B cell (primary cell): Measurements from ENCODE around the gene GRK6. TPM values are rescaled to one million over a fixed set of nuclear protein-coding genes. Genes with fewer than 3 reads are reported as not detected.
A peak's percentile ranks its signal among the peaks of the same experiment; 100 is the strongest.

Source experiments
- ATAC-seq: fragments of 200-7000 bp; cut with Tn5 transposase; one replicate; pipeline ENCODE4 v1.10.0; 2021; ENCODE audit warnings: low read depth, mild to moderate bottlenecking, moderate number of reproducible peaks, moderate library complexity
- CTCF ChIA-PET: fragments of 350-600 bp; sonication (Branson Sonifier 250); formaldehyde crosslinking; loops from one replicate; lab custom pipeline; 2021; ENCODE audit warnings: antibody characterized with exemption, inconsistent platforms; lab: Charles Lee
- POLR2A ChIA-PET: fragments of 350-600 bp; sonication (Branson Sonifier 250); formaldehyde crosslinking; loops from one replicate; lab custom pipeline; 2021; ENCODE audit warnings: antibody characterized with exemption; lab: Charles Lee
- DNase-seq: peaks from one replicate; pipeline ENCODE4 v3.0.0; 2013
- H2AFZ ChIP-seq: 2 replicates; pipeline ENCODE4 v1.6.1; 2012; ENCODE audit warnings: mild to moderate bottlenecking, low read depth, low read length; ENCODE audit not compliant: insufficient read depth, poor library complexity, severe bottlenecking
- H3K27ac ChIP-seq, 2 donors: 1 replicate in 1 of 2; 2 replicates in 1 of 2; pipeline ENCODE4 v1.5.1; 2012 to 2013; ENCODE audit warnings: low read length in 2 of 2, mild to moderate bottlenecking in 2 of 2, moderate library complexity in 1 of 2
- H3K27me3 ChIP-seq, 4 experiments: fragments of 200-600 bp in 1 of 4; sonication (generic) in 1 of 4; replicated peaks in 1 of 4; 1 replicate in 2 of 4; 2 replicates in 2 of 4; pipeline versions ENCODE4 v1.6.1 to v1.7.0; 2013 to 2016; ENCODE audit warnings: low read length in 3 of 4, mild to moderate bottlenecking in 2 of 4, mixed read lengths in 1 of 4, moderate library complexity in 1 of 4; ENCODE audit not compliant: insufficient read depth in 4 of 4, control insufficient read depth in 3 of 4; ENCODE audit errors: control extremely low read depth in 1 of 4
- H3K36me3 ChIP-seq, 2 experiments: replicated peaks in 1 of 2; 1 replicate in 1 of 2; 2 replicates in 1 of 2; pipeline versions ENCODE4 v1.6.1 to v1.7.1; 2013; ENCODE audit warnings: low read length in 1 of 2; ENCODE audit not compliant: insufficient read depth in 2 of 2, control insufficient read depth in 1 of 2; ENCODE audit errors: control extremely low read depth in 1 of 2, extremely low read depth in 1 of 2
- H3K4me1 ChIP-seq, 2 donors: fragments of 200-600 bp in 1 of 2; sonication (generic) in 1 of 2; 1 replicate in 1 of 2; 2 replicates in 1 of 2; pipeline versions ENCODE4 v1.5.1 to v1.6.1; 2013 to 2017; ENCODE audit warnings: low read length in 2 of 2; ENCODE audit not compliant: control insufficient read depth in 2 of 2, insufficient read depth in 2 of 2
- H3K4me2 ChIP-seq: replicated peaks from 2 replicates; pipeline ENCODE3; 2012; ENCODE audit warnings: mild to moderate bottlenecking, low read depth, low read length; ENCODE audit not compliant: poor library complexity, severe bottlenecking
- H3K4me3 ChIP-seq, 5 experiments: fragments of 200-600 bp in 1 of 5; sonication (generic) in 1 of 5; 1 replicate in 3 of 5; 2 replicates in 2 of 5; pipeline versions ENCODE4 v1.5.1 to v1.7.0; 2011 to 2016; ENCODE audit warnings: low read length in 4 of 5, mild to moderate bottlenecking in 4 of 5, low read depth in 2 of 5, control low read depth in 1 of 5, moderate library complexity in 1 of 5; ENCODE audit not compliant: insufficient read depth in 1 of 5; ENCODE audit errors: control extremely low read depth in 1 of 5, extremely low read depth in 1 of 5
- H3K79me2 ChIP-seq: fragments of 200-600 bp; sonication (generic); one replicate; pipeline ENCODE4 v1.6.0; 2016; ENCODE audit warnings: low read length; ENCODE audit not compliant: control insufficient read depth, insufficient read depth
- H3K9ac ChIP-seq: fragments of 200-600 bp; sonication (generic); 2 replicates; pipeline ENCODE4 v1.6.1; 2017; ENCODE audit warnings: mild to moderate bottlenecking, low read length, moderate library complexity
- H3K9me3 ChIP-seq, 3 donors: one replicate each; pipeline versions ENCODE4 v1.6.1 to v1.7.1; 2013; ENCODE audit warnings: low read length in 2 of 3; ENCODE audit not compliant: control insufficient read depth in 2 of 3, insufficient read depth in 1 of 3; ENCODE audit errors: control extremely low read depth in 1 of 3
- H4K20me1 ChIP-seq: 2 replicates; pipeline ENCODE4 v1.6.0; 2012; ENCODE audit warnings: mild to moderate bottlenecking, low read length; ENCODE audit not compliant: insufficient read depth, control insufficient read depth, poor library complexity, severe bottlenecking
- H3K27ac Mint-ChIP-seq: one replicate; pipeline ENCODE4 v1.8.0; 2021; ENCODE audit warnings: mixed read lengths
- H3K27me3 Mint-ChIP-seq: one replicate; pipeline ENCODE4 v1.8.0; 2021; ENCODE audit warnings: mixed read lengths
- H3K4me1 Mint-ChIP-seq: one replicate; pipeline ENCODE4 v1.8.0; 2021; ENCODE audit warnings: mixed read lengths
- H3K4me3 Mint-ChIP-seq: one replicate; pipeline ENCODE4 v1.8.0; 2021; ENCODE audit warnings: mixed read lengths
- H3K9me3 Mint-ChIP-seq: one replicate; pipeline ENCODE4 v1.8.0; 2022; ENCODE audit warnings: mixed read lengths; ENCODE audit not compliant: insufficient read depth
- CTCF ChIP-seq: fragments of 200-600 bp; IDR thresholded peaks from one replicate; pipeline ENCODE4 v1.8.0; 2022; ENCODE audit warnings: antibody characterized with exemption, mild to moderate bottlenecking
- EZH2 ChIP-seq: IDR thresholded peaks from 2 replicates; pipeline ENCODE4 v1.6.1; 2012; ENCODE audit warnings: borderline replicate concordance, low read depth, mild to moderate bottlenecking, moderate library complexity, low read length; ENCODE audit not compliant: insufficient read depth, poor library complexity, severe bottlenecking
- WGBS: methylation state at CpG from one replicate; pipeline ENCODE4 v1.1.5; 2013; ENCODE audit warnings: missing lambda C conversion rate; ENCODE audit not compliant: insufficient coverage; 5-methylcytosine and 5-hydroxymethylcytosine counted together
- intact Hi-C: fragments of 100-400 bp; cut with micrococcal nuclease; formaldehyde crosslinking; loops from one replicate; pipeline ENCODE4 v1.10.0; 2022
- polyA plus RNA-seq: library from polyadenylated mRNA; depleted of rRNA; stranded (reverse); fragments of >200 nt; gene quantifications from 2 replicates; pipeline ENCODE4 v1.2.3, GENCODE V29; 2012
- total RNA-seq, 2 donors: library from RNA; stranded (reverse); fragments of 120-200 nt in 1 of 2; gene quantifications; 1 replicate in 1 of 2; 2 replicates in 1 of 2; pipeline versions ENCODE4 v1.2.3 to v1.2.4, GENCODE V29; 2013 to 2022

Gene GRK6
- total and polyA plus RNA-seq, 2 donors (not counting 1 experiment from before 2014, with no cell fraction given) = 155 to 173 TPM

- TF ChIP-seq EZH2 (no peak), CTCF (no peak)
- Mint-ChIP-seq H3K4me3 (no peak overlapping the region), H3K27ac (peak overlapping the region; percentile 44), H3K27me3 (no peaks in the 10 kb centered on the region), H3K4me1 (peaks cover 18% of the 10 kb centered on the region), H3K9me3 (no peaks in the 10 kb centered on the region)
- Histone ChIP-seq H4K20me1 (peaks cover 98% of the 10 kb centered on the region), H3K27me3 (no peaks in the 10 kb centered on the region), H3K4me2 (no peak overlapping the region), H3K27ac (no peak overlapping the region), H3K36me3 (peaks cover 4 to 90% of the 10 kb centered on the region in 2 experiments), H3K4me3 (no peak overlapping the region), H2AFZ (no peak overlapping the region), H3K9me3 (no peaks in the 10 kb centered on the region), H3K4me1 (peaks cover 0 to 19% of the 10 kb centered on the region in 2 donors), H3K9ac (no peak overlapping the region), H3K79me2 (peaks cover 39% of the 10 kb centered on the region)
- intact Hi-C loops = no loop called here
- WGBS = 98% methylated on average over 4 of the region's 10 CpGs
- POLR2A ChIA-PET = no interaction called here
- CTCF ChIA-PET = interaction anchor here (1.2 to 21.3 kb wide), 3 partner anchors 9 to 33 kb away, joined by 3 to 628 read pairs (median 143); partner anchors contain the start of genes F12, GRK6 and PFN3
- DNase-seq = no peak
- ATAC-seq = no peak
Measured at GRCh38 chr5:177438468-177438867, 12.0 kb downstream of the GRK6 start.

- Histone ChIP-seq H3K27ac (peak overlapping the region in 1 of 2 donors; percentile 19), H3K4me2 (no peak overlapping the region), H3K79me2 (peaks cover 29% of the 10 kb centered on the region), H3K27me3 (no peaks in the 10 kb centered on the region), H3K36me3 (peaks cover 4 to 82% of the 10 kb centered on the region in 2 experiments), H3K9ac (no peak overlapping the region), H3K4me3 (no peak overlapping the region), H2AFZ (no peak overlapping the region), H4K20me1 (peaks cover 98% of the 10 kb centered on the region), H3K4me1 (peaks cover 1 to 14% of the 10 kb centered on the region in 2 donors), H3K9me3 (no peaks in the 10 kb centered on the region)
- intact Hi-C loops = no loop called here
- no peaks in the 10 kb centered on the region for H3K27me3 Mint-ChIP-seq
- WGBS = 100% methylated on average over 2 of the region's 4 CpGs
- H3K9me3 Mint-ChIP-seq = no peaks in the 10 kb centered on the region
- no peak for DNase-seq
- no peak for TF ChIP-seq CTCF
- no peak for TF ChIP-seq EZH2
- ATAC-seq = no peak
- CTCF ChIA-PET = interaction anchor here (0.7 to 21.3 kb wide), 5 partner anchors 8 to 50 kb away, joined by 3 to 628 read pairs (median 3); partner anchors contain the start of genes F12, GRK6 and PFN3
- POLR2A ChIA-PET = interaction anchor here (10.8 kb wide), 1 partner anchor 8 kb away, joined by 103 read pairs; no protein-coding TSS in a partner anchor
- peak overlapping the region; percentile 47 for H3K27ac Mint-ChIP-seq
- peaks cover 22% of the 10 kb centered on the region for H3K4me1 Mint-ChIP-seq
- H3K4me3 Mint-ChIP-seq = no peak overlapping the region
Measured at GRCh38 chr5:177439518-177440053, 13.1 kb downstream of the GRK6 start.
